Ramos (cell line): ENCODE data around the gene CTTNBP2.

ENCODE experiments used
- in situ Hi-C: fragments of 300-500 bp; cut with MboI; formaldehyde crosslinking; loops from one replicate; pipeline ENCODE4 v1.14.3; 2022; ENCODE audit warnings: low sequenced_read_pairs; ENCODE audit not compliant: unreplicated experiment

The CTTNBP2 gene, protein sequence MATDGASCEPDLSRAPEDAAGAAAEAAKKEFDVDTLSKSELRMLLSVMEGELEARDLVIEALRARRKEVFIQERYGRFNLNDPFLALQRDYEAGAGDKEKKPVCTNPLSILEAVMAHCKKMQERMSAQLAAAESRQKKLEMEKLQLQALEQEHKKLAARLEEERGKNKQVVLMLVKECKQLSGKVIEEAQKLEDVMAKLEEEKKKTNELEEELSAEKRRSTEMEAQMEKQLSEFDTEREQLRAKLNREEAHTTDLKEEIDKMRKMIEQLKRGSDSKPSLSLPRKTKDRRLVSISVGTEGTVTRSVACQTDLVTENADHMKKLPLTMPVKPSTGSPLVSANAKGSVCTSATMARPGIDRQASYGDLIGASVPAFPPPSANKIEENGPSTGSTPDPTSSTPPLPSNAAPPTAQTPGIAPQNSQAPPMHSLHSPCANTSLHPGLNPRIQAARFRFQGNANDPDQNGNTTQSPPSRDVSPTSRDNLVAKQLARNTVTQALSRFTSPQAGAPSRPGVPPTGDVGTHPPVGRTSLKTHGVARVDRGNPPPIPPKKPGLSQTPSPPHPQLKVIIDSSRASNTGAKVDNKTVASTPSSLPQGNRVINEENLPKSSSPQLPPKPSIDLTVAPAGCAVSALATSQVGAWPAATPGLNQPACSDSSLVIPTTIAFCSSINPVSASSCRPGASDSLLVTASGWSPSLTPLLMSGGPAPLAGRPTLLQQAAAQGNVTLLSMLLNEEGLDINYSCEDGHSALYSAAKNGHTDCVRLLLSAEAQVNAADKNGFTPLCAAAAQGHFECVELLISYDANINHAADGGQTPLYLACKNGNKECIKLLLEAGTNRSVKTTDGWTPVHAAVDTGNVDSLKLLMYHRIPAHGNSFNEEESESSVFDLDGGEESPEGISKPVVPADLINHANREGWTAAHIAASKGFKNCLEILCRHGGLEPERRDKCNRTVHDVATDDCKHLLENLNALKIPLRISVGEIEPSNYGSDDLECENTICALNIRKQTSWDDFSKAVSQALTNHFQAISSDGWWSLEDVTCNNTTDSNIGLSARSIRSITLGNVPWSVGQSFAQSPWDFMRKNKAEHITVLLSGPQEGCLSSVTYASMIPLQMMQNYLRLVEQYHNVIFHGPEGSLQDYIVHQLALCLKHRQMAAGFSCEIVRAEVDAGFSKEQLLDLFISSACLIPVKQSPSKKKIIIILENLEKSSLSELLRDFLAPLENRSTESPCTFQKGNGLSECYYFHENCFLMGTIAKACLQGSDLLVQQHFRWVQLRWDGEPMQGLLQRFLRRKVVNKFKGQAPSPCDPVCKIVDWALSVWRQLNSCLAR (N-terminal part only)

DNA sequence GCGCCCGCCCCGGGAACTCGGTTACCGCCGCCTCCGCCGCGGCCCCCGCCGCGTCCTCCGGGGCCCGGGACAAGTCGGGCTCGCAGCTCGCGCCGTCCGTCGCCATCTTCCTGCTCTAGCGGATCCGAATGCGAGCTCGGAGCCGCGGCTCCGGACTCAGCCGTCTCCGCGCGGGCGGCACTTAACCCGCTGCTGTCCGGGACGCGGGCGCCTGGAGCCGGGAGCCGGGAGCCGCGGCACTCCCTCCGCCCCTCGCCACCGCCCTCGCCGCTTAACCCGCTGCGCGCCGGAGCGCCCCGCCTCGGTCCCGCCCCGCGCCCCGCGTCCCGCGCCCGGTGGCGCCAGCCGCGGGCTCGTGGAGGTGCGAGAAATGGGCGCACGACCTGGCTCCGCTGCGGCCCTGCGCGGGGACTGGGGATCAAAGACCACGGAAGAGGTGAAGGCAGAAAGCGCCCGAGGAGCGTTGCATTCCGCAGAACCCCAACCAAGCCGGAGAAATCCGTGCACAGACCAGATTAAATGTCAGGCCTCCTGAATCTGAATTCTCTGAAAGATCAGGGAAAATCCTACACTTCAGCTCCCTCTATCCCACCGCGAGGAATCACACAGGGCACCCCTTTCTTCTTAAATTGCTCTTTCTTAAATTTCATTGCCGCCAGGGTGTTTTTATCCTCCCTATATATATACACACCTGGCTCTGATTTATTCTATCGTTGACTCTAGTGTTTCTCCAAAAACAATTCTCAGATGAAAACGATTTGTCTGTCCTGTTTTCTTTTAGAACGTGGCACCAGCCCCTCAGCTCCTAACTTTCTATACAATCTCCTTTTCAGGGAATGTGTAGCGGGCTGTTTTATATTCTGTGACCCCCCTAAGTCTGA is at the start of gene CTTNBP2:
CTTNBP2 (minus strand) TSS at position 132 of the 881 bp plus-strand sequence; CDS start at position 106, 26 bp downstream.
- in situ Hi-C loops, result no loop called here

DNA sequence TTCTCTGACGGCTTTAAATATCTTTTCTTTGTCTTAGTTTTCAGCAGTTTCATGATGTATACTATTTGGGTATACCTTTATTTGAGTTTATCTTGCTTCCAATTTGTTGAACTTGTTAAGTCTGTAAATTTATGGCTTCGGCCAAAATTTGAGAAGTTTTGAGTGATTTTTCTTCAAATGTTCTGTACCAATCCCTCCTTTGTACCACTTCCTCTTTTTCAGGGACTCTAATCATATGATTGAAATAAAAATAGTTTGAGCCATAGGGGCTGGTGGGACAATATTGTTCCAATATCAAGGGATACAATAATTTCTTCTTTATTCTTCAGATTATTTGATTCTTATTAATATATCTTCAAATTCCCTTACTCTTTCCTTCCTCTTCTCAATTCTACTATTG is 43.1 kb upstream of the CTTNBP2 start:
- in situ Hi-C loops, result no loop called here

DNA sequence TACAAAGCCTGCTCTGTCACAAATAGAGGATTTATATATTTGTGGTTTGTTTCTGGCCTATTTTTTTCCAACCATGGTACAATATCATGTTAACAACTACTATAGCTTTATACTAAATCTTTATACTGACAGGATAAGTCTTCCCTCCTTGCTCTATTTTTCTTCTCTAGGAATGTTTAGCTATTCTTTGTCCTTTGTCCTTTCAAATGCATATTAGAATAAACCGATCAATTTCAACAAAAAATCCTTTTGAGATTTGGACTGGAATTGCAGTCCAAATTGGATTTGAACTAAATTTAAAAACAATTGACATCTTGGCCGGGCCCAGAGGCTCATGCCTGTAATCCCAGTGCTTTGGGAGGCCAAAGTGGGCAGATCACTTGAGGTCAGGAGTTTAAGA is 39.2 kb upstream of the CTTNBP2 start:
- in situ Hi-C loops, result no loop called here

DNA sequence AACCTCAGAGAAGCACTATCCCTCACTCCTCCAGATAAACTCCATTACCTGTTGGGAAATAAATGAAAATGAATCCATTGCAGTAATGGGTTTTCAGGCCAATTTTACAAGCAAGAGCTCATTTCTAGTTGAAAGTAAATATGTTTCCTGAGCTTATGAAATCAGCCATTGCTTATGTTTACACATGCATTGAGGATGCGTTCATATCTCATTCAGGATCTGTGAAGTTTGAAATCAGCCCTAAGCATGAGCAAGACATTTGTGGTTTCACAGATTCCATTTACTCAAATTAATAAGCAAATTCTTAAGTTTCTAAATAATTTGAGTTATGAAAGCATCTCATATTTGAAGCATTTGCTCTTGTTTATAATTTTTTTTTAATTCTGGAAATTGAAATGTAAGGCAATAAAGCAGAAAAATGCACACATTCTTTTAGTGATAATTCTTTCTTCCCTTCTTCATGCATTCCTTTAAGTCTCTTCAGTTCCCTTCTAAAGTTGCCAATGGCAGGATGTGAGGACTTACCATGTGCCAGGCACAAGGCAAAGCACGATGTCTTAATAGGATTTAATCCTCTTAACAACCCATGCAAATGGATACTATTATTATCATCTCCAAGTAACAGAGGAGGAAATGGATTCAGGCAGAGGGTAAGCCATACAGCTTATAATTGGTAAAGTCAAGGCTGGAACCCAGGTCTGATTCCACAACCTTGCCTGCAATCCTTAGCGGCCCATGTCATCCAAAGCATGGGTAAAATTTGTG is 35.0 kb upstream of the CTTNBP2 start:
- in situ Hi-C loops, result no loop called here

DNA sequence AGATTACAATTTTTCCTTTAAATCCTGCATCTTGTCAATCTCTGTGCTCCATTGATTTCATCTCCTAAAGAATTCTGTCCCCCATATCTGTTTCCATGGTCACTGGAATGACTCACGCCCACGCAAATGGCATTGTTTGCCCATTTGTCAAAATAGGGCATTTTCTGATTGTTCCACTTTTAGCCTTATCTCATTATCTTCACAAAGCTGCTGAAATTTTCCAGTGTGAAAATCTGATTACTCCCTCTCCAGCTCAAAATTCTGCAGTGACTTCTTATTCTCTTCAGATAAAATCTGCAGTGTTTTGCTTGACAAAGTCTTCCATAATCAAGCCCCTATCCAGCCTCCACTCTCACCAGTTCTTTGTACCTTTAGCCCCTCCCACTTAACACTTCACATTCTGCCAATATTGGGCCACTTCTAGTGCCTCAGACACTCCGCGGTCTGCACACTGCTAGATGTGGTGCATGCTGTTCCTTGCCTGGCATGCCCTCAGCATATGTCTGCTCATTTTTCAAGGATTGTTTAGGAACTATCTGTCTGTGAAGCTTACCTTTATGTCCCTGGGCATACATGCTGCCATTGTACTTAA is 33.9 kb upstream of the CTTNBP2 start:
- in situ Hi-C loops, result no loop called here

DNA sequence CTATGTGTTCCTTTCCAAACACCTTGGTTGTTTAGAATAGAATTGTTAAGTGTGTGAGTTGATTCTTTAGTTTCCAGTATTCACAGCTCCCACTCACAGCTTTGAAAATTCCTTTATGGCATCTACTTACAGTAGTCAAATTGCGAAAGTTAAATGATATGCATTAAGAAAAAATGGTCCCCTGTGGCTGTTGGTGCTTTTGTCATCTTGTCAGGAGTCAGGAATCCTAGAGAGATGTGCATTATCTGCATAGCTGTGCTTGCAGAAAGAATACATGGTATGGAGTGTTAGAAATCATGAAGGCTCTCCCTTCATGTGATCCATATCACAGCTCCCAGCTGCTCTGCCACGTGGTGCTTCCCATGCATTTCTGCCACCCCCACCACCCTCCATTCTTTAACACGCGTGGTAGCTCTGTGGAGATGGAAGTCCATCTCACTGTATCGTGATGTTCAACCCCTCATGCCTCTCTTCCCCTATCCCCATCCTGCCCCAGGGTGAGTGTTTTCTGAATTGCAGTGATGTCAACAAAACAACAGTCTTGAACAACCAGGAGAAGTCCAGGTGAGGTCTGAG is 29.2 kb upstream of the CTTNBP2 start:
- in situ Hi-C loops, result no loop called here

DNA sequence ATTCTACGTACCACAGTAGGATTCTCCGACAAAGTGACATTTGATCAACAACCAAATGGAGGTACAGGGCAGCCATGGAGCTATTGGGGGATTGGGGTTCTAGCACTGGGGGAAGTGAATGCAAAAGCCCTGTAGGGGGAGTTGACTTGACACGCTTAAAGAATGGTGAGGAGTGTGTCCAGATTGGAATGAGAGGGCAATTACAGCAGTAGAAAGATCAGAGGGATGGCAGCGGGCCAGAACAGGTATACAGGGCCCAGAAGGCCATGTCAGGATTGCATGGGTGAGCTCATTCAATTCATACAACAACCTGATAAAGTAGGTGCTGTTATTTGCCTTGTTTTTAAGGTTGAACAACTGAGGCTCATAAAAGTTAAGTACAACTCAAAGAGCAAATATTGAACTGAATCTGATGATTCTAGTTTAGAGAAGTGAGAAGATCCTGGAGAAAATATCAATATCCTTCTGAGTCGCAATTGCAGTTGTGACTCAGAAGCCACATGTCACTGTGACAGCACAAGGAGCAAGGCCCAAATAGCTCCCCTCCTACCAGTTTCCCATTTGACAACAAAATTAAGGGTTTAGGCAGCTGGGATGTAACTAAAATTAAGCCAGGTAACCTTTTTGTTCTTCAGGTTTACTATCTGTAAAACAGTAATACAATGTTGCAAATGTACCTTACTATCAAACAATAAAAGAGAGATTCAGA is 28.0 kb upstream of the CTTNBP2 start:
- in situ Hi-C loops, result no loop called here

DNA sequence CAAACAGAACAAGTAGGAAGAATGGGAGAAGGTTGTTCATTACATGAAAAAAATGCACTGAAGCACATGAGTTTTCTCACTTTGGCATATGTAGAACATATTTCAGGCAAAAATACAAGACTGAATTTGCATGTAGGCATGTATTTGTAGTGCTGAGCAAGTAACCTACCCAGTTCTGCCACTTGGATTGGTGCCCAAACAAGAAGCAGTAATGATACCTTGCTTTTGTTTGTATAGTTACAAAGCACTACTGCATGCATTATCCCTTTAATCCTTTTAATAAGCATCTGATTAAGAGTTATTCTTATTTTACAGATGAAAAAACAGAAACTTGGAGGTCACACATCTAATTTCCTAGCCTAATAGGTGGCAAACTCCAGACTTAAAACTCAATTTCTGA is 23.1 kb upstream of the CTTNBP2 start:
- in situ Hi-C loops, result no loop called here

DNA sequence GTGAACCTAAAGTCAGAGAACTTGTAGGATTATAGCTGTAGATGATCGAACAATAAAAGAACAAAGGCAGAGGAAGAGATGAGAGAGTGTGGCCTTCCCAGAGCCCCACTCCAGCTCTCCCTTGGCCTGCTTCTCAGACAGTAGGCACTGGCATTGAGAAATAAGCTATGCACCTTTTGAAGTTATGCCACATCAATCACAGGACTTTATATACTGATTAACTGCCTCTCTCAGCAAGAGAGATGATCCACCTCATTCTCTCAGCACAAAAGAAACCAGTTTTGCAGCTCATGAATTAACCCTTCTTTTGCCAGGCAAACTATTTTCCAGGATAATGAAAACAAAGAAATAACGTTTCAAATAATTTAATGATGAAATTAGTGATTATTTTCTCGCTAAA is 22.0 kb upstream of the CTTNBP2 start:
- in situ Hi-C loops, result no loop called here

DNA sequence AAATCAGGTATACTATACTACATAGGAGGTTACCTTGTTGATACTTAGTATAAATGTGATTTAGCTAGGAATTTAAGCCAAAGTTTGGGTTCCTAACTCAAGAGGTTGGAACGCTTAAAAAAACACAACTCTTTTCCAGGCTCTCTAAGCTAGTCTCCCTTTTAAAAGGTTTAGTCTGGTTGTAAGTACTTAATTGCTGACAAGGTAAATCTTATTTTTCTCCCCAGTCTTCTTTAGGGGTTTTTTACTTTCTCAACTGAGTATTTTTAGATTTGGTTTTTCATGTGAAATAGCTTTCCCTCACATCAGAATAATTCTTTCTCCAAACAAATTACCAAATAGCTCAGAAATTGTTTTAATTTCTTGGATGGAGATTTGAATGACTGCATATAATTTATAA is 20.8 kb upstream of the CTTNBP2 start:
- in situ Hi-C loops, result no loop called here

DNA sequence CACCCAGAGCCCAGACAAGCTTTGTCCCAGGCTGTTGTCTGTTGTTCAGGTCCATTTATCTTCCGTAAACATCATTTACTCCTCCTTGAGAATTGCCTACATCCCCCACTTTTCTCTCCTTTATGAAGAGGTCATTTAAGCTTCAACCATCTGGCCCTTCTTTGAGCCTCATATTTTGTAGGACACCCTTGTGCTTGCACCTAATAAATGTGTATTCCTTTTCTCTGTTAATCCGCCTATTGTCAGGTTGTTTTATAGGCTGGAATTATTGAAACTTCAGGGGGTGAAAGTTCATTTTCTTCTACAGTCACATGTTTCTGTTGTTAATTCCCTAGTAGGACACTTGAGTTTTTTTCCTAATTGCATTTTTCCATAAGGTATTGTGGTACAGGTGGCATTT is 19.6 kb upstream of the CTTNBP2 start:
- in situ Hi-C loops, result no loop called here

DNA sequence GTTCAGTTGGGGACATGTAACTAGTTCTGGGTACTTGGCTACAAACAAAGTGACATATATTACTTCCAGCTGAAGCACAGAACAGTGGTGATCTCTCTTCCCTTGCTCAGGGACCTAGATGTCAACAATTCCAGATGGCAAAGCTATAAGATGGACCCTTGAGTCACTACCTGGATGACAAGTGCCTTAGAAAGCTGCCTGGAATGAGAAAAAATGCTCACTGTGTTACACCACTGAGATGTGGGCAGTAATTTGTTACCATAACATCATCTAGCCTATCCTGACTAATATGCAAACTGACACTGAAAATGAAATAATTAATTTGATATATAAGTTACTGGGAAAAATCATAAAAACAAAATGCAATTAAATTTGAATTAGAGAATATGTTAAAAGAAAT is 16.4 kb upstream of the CTTNBP2 start:
- in situ Hi-C loops, result no loop called here

DNA sequence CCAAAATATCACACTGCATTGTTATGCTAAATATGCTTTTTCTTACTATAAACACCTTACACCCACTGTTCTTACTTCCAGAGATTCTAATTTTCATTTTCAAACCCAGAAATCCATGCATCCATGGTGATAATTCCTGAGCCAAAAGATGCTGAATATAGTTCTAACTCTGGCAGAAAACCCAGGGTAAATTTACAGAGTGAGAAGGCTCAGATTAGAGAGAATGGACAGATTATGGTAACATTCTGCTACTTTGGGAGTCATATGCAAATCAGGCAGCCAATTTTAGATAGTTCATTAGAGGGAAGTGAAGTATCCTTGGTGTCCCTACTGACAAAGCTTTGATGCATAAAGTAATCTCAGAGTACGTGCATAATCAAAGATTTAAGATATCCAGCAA is 15.4 kb upstream of the CTTNBP2 start:
- in situ Hi-C loops, result no loop called here

DNA sequence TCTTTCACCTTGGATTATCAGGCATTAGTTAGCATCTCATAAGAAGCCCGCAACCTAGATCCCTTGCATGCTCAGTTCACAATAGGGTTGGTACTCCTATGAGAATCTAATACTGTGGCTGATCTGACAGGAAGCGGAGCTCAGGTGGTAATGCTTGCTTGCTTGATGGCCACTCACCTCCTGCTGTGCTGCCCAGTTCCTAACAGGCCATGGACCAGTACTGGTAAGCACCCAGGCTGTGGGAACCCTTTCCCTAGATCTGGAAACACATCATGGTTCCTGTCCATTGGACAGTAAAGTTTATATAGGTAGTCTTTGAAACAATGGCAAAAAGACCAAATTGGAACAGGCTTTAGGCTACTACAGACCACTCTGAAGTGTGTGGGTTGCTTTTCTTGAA is 9.4 kb upstream of the CTTNBP2 start:
- in situ Hi-C loops, result no loop called here

DNA sequence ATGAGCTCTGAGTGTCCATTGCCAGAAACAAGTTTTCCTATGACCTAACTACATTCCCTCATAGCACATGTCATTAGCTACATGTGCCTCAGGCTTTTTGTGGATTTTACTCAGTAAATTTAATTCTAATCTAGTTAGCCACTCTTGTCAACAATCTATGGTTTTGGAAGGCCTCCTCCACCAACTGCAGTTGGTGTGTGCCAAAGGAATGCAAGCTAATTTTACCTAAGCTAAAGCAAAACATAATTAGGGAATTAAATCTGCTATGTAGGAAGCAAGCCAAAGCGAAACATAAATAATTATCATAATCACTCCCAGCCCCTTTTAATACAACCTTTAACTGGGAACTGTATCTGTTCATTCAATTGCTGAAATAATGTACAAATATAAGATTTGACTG is 3.5 kb upstream of the CTTNBP2 start:
- in situ Hi-C loops, result no loop called here

DNA sequence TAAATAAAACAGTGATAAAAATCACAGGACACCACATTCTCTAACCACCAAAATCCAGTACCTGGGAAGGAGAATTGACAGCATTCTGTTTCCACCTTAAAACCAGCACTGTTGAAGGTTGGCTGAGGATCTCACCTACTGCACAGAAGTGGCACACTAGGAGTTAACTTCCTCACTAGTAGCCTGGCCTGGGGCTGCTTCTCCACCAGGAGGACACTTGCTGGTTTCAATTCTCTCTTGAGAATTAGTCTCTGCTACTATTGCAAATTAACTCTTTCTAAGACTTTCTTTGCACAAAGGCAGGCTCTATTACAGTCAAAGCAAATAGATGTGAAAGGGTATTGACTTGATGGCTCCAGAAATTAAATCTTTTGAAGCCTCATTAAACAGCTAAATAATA is 2.3 kb upstream of the CTTNBP2 start:
- in situ Hi-C loops, result no loop called here

DNA sequence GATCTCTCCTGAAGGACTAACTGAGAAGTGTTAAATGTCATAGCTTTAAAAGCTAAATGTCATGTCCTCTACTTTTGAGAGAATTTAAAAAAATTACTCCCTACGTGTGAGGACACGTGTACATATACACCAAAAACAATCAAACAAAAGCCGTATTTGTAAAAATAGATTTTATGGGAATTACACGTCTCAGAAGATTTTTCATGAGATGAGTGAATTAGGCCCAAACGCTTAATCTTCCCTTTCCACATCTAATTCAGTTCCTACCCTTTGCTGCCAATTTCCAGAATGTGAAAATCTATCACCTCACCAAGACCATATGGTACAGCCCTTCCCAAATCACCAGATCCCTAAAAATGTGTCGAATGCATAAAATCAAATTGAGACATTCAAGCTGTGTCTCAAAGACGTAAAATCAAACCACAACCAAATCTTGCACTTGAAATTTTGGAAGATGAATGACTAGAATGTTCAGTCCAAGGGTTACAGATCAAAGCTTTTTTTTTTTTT is 1.0 kb upstream of the CTTNBP2 start:
- in situ Hi-C loops, result no loop called here
